HL-60 (cell line): ENCODE data around the gene RILPL1.

Source experiments
- DNase-seq, 2 experiments: peaks; one replicate each; pipeline ENCODE4 v3.0.0-alpha.2; 2010 to 2020; ENCODE audit warnings: low read depth in 1 of 2, low spot score in 1 of 2
- H3K27ac ChIP-seq: fragments of 250-450 bp; sonication (Bioruptor Pico); replicated peaks from 2 replicates; pipeline ENCODE4 v1.5.1; 2020; ENCODE audit warnings: mild to moderate bottlenecking, moderate library complexity
- H3K27me3 ChIP-seq: fragments of 250-450 bp; sonication (Bioruptor Pico); 2 replicates; pipeline ENCODE4 v1.5.1; 2021; ENCODE audit warnings: mild to moderate bottlenecking, moderate library complexity; ENCODE audit not compliant: insufficient read depth, poor library complexity, severe bottlenecking
- H3K4me3 ChIP-seq: replicated peaks from 2 replicates; pipeline ENCODE4 v1.5.1; 2011; ENCODE audit warnings: mild to moderate bottlenecking, control low read depth, low read length; ENCODE audit not compliant: insufficient read depth
- GABPA ChIP-seq: IDR thresholded peaks from 2 replicates; pipeline ENCODE4 v1.6.1; 2012; ENCODE audit warnings: low read depth
- POLR2AphosphoS5 ChIP-seq: IDR thresholded peaks from 2 replicates; pipeline ENCODE4 v1.6.1; 2012; ENCODE audit warnings: low read depth
- REST ChIP-seq: IDR thresholded peaks from 2 replicates; pipeline ENCODE4 v1.6.1; 2012; ENCODE audit warnings: low read depth; ENCODE audit not compliant: insufficient replicate concordance
- SPI1 ChIP-seq: IDR thresholded peaks from 2 replicates; pipeline ENCODE4 v1.6.1; 2012; ENCODE audit warnings: low read depth, mild to moderate bottlenecking, borderline replicate concordance
- TF ChIP-seq, protein P1 (sequence below): IDR thresholded peaks from one replicate; pipeline ENCODE4 v1.5.1; 2011; ENCODE audit warnings: low read length, control low read depth, inconsistent platforms; ENCODE audit not compliant: insufficient read depth

The RILPL1 gene

GRCh38 chr12:123441523-123442164 lies 91.9 kb downstream of the RILPL1 start:
- H3K27me3 ChIP-seq = no peaks in the 10 kb centered on the region
- no peak overlapping the region for H3K27ac ChIP-seq
- no peak for DNase-seq
- no peak overlapping the region for H3K4me3 ChIP-seq
- TF ChIP-seq GABPA (no peak), SPI1 (no peak), POLR2AphosphoS5 (no peak), REST (no peak)

GRCh38 chr12:123436017-123436964 lies 97.2 kb downstream of the RILPL1 start, which contains the start of gene RILPL2:
RILPL2 (minus strand) TSS chr12:123436684; CDS start chr12:123436420, 264 bp downstream.
- peak within 1 kb of the TSS; percentile 81 for H3K4me3 ChIP-seq
- no peaks in the 10 kb centered on the region for H3K27me3 ChIP-seq
- peak; percentile 98 to 99 for DNase-seq
- peak within 1 kb of the TSS; percentile 96 for H3K27ac ChIP-seq
- TF ChIP-seq GABPA = peak; percentile 78
- TF ChIP-seq, protein P1, sequence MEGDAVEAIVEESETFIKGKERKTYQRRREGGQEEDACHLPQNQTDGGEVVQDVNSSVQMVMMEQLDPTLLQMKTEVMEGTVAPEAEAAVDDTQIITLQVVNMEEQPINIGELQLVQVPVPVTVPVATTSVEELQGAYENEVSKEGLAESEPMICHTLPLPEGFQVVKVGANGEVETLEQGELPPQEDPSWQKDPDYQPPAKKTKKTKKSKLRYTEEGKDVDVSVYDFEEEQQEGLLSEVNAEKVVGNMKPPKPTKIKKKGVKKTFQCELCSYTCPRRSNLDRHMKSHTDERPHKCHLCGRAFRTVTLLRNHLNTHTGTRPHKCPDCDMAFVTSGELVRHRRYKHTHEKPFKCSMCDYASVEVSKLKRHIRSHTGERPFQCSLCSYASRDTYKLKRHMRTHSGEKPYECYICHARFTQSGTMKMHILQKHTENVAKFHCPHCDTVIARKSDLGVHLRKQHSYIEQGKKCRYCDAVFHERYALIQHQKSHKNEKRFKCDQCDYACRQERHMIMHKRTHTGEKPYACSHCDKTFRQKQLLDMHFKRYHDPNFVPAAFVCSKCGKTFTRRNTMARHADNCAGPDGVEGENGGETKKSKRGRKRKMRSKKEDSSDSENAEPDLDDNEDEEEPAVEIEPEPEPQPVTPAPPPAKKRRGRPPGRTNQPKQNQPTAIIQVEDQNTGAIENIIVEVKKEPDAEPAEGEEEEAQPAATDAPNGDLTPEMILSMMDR = no peak
- peak; percentile 92 for TF ChIP-seq POLR2AphosphoS5
- peak; percentile 39 for TF ChIP-seq REST
- TF ChIP-seq SPI1 = peak; percentile 66; the same call in 1 of the 2 replicates

DNA sequence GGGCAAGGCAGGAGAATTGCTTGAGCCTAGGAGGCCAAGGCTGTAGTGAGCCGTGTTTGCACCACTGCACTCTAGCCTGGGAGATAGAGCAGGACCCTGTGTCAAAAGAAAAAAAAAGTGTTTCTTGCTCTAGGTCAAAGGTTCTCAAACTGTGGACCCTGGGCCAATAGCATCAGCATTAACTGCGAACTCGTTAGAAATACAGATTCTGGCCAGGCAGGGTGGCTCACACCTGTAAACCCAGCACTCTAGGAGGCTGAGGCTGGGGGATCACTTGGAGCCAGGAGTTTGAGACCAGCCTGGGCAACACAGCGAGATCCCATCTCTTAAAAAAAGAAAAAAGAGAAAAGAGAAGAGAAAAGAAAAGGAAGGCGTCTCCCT lies 97.9 kb downstream of the RILPL1 start:
- H3K4me3 ChIP-seq = peak overlapping the region; percentile 81
- DNase-seq = no peak
- H3K27ac ChIP-seq = peak overlapping the region; percentile 96
- TF ChIP-seq POLR2AphosphoS5 = no peak
- TF ChIP-seq, protein P1 = no peak
- TF ChIP-seq REST = no peak
- TF ChIP-seq GABPA = no peak
- no peak for TF ChIP-seq SPI1
- H3K27me3 ChIP-seq = no peaks in the 10 kb centered on the region
